Activated naive CD8-positive, alpha-beta T cell treated with anti-CD3 and anti-CD28 coated beads, Interleukin-2, amount 10 ng/mL, durations not matched to agents 7 days and 5 days (primary cell): ENCODE results near the gene COA6. TPM values are rescaled to one million over a fixed set of nuclear protein-coding genes. Genes with fewer than 3 reads are reported as not detected.

Source experiments
- ATAC-seq: fragments of 150-1000 bp; cut with Tn5 transposase; one replicate; pipeline ENCODE4 v1.10.0; 2021; ENCODE audit warnings: low read depth, moderate library complexity
- POLR2A ChIA-PET: fragments of 350-600 bp; sonication (Branson Sonifier 250); formaldehyde crosslinking; loops from one replicate; lab custom pipeline; 2021; ENCODE audit warnings: antibody characterized with exemption; lab: Charles Lee
- DNase-seq: peaks from one replicate; pipeline ENCODE4 v3.0.0; 2021
- H3K27ac Mint-ChIP-seq: one replicate; pipeline ENCODE4 v1.8.0; 2022; ENCODE audit warnings: mild to moderate bottlenecking, mixed read lengths
- H3K27me3 Mint-ChIP-seq: one replicate; pipeline ENCODE4 v1.8.0; 2022; ENCODE audit warnings: mild to moderate bottlenecking, moderate library complexity, mixed read lengths
- H3K36me3 Mint-ChIP-seq: one replicate; pipeline ENCODE4 v1.8.0; 2021; ENCODE audit warnings: mild to moderate bottlenecking, mixed read lengths
- H3K4me1 Mint-ChIP-seq: one replicate; pipeline ENCODE4 v1.8.0; 2021; ENCODE audit warnings: mixed read lengths
- H3K4me3 Mint-ChIP-seq: one replicate; pipeline ENCODE4 v1.8.0; 2022; ENCODE audit warnings: mild to moderate bottlenecking, moderate library complexity, mixed read lengths
- H3K9me3 Mint-ChIP-seq: one replicate; pipeline ENCODE4 v1.8.0; 2021; ENCODE audit warnings: mixed read lengths
- total RNA-seq, 2 experiments: library from RNA; stranded (reverse); gene quantifications; one replicate each; pipeline ENCODE4 v1.2.3, GENCODE V29; 2021

Gene COA6
- total RNA-seq, 2 experiments from 2014 or later, result 27.6 to 32.0 TPM

- DNase-seq (no peak), ATAC-seq (no peak)
- no peaks in the 10 kb centered on the region for H3K27me3 Mint-ChIP-seq
- H3K36me3 Mint-ChIP-seq, result peaks cover 13% of the 10 kb centered on the region
- H3K4me1 Mint-ChIP-seq, result peaks cover 20% of the 10 kb centered on the region
- peak overlapping the region; percentile 21 for H3K27ac Mint-ChIP-seq
- H3K4me3 Mint-ChIP-seq, result no peak overlapping the region
- POLR2A ChIA-PET, result interaction anchor here (1.0 to 1.6 kb wide), 3 partner anchors 10 to 73 kb away, joined by 3 read pairs; partner anchors contain the start of genes COA6 and TARBP1
- H3K9me3 Mint-ChIP-seq, result no peaks in the 10 kb centered on the region
Observed at GRCh38 chr1:234405676-234406075, 32.4 kb downstream of the COA6 start.

DNA sequence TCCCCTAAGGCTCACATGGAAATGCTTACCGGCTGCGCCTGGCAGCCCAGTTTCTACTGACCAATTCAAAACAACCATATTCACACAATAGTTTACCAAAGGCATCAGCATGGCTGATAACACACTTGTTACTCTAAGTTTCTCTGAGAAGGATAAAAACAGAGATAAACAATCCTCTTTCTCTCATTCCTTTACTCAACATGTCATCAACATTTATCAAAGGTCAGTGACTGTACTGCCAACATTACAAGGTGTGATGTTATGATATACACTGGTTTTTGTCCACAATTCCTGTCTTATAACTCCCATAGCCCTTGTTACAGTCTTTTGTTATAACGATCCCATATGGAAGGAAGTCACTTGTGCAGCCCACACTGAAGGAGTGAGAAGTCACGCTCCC lies 33.6 kb downstream of the COA6 start:
- ATAC-seq, result no peak
- H3K4me3 Mint-ChIP-seq, result no peak overlapping the region
- no peak overlapping the region for H3K27ac Mint-ChIP-seq
- H3K27me3 Mint-ChIP-seq, result no peaks in the 10 kb centered on the region
- H3K4me1 Mint-ChIP-seq, result peaks cover 10% of the 10 kb centered on the region
- POLR2A ChIA-PET, result interaction anchor here (1.6 kb wide), 1 partner anchor 33 kb away, joined by 3 read pairs; the partner anchor contains the start of gene COA6
- no peak for DNase-seq
- no peaks in the 10 kb centered on the region for H3K9me3 Mint-ChIP-seq
- H3K36me3 Mint-ChIP-seq, result peaks cover 13% of the 10 kb centered on the region

- POLR2A ChIA-PET, result no interaction called here
- peaks cover 13% of the 10 kb centered on the region for H3K36me3 Mint-ChIP-seq
- H3K9me3 Mint-ChIP-seq, result no peaks in the 10 kb centered on the region
- DNase-seq, result no peak
- H3K27me3 Mint-ChIP-seq, result no peaks in the 10 kb centered on the region
- H3K27ac Mint-ChIP-seq, result peak overlapping the region; percentile 9
- ATAC-seq, result no peak
- peaks cover 7% of the 10 kb centered on the region for H3K4me1 Mint-ChIP-seq
- no peak overlapping the region for H3K4me3 Mint-ChIP-seq
Observed at GRCh38 chr1:234408757-234409156, 35.5 kb downstream of the COA6 start.

GRCh38 chr1:234409328-234409727 lies 36.1 kb downstream of the COA6 start:
- no peaks in the 10 kb centered on the region for H3K9me3 Mint-ChIP-seq
- peak overlapping the region; percentile 17 for H3K4me3 Mint-ChIP-seq
- H3K36me3 Mint-ChIP-seq, result peaks cover 13% of the 10 kb centered on the region
- peak overlapping the region; percentile 37 for H3K27ac Mint-ChIP-seq
- ATAC-seq, result no peak
- peaks cover 7% of the 10 kb centered on the region for H3K4me1 Mint-ChIP-seq
- no peak for DNase-seq
- POLR2A ChIA-PET, result no interaction called here
- H3K27me3 Mint-ChIP-seq, result no peaks in the 10 kb centered on the region

DNA sequence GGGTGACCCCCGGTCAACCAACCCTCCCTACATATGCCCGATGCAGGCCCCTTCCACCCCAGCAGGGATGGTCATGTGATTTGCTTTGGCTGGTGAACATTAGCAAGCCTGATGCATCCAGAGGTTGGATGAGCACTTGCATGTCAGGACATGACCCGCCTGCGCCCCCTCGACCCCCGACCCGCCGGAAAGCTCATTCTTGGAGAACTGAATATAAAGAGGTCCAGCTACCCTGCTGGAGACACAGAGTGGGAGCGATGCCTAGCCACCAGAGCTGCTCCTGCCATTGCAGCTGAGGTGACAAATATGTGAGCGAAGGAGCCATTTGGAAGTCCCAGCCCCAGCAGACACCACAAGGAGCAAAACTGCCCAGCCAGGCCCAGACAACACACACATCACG lies 39.6 kb downstream of the COA6 start:
- H3K4me1 Mint-ChIP-seq, result peaks cover 7% of the 10 kb centered on the region
- H3K4me3 Mint-ChIP-seq, result no peak overlapping the region
- H3K27ac Mint-ChIP-seq, result peak overlapping the region; percentile 22
- DNase-seq (no peak), ATAC-seq (no peak)
- H3K27me3 Mint-ChIP-seq, result no peaks in the 10 kb centered on the region
- POLR2A ChIA-PET, result no interaction called here
- peaks cover 27% of the 10 kb centered on the region for H3K36me3 Mint-ChIP-seq
- no peaks in the 10 kb centered on the region for H3K9me3 Mint-ChIP-seq

DNA sequence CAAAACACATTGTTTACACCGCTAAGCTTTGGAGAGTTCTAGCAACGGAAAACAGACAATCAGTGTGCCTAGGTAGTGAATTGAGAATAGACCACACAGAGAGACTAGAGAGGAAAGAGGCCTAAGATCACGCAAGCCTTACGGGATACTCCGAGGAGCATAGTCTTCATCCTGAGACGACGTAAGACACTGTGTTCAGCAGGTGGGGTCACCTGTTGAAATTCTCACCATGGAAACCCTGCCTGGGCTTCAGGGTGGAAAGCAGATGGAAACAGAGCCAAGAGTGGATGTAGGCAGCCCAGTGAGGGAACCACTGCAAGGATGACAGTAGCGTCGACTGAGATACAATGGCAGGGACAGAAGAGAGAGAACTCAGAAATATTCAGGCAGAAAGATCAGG lies 40.2 kb downstream of the COA6 start:
- no peaks in the 10 kb centered on the region for H3K27me3 Mint-ChIP-seq
- H3K4me1 Mint-ChIP-seq, result peaks cover 7% of the 10 kb centered on the region
- peaks cover 27% of the 10 kb centered on the region for H3K36me3 Mint-ChIP-seq
- no peak overlapping the region for H3K4me3 Mint-ChIP-seq
- H3K27ac Mint-ChIP-seq, result no peak overlapping the region
- DNase-seq (no peak), ATAC-seq (no peak)
- POLR2A ChIA-PET, result no interaction called here
- no peaks in the 10 kb centered on the region for H3K9me3 Mint-ChIP-seq

DNA sequence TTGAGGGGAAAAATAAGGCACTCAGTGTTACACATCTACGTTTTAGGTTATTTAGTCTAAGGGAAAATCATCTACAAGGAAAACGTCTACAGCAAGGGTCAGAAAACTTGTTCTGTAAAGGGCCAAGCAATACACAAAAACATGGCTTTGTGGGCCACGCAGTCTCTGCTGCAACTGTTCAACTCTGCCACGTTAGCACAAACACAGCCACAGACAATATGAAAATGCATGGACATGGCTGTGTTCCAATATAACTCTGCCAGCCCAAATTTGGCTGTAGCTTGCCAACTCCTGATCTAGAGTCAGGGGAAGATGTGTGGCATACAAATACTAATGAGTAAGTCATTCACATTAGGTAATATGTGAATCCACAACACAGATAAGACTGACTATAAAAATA lies 40.7 kb downstream of the COA6 start:
- POLR2A ChIA-PET, result no interaction called here
- Mint-ChIP-seq H3K9me3 (no peaks in the 10 kb centered on the region), H3K27ac (no peak overlapping the region), H3K4me1 (peaks cover 5% of the 10 kb centered on the region), H3K4me3 (no peak overlapping the region), H3K36me3 (peaks cover 24% of the 10 kb centered on the region), H3K27me3 (no peaks in the 10 kb centered on the region)
- DNase-seq (no peak), ATAC-seq (no peak)

GRCh38 chr1:234427950-234428646 lies 54.8 kb downstream of the COA6 start:
- Mint-ChIP-seq H3K27ac (no peak overlapping the region), H3K4me1 (no peaks in the 10 kb centered on the region), H3K36me3 (peaks cover 30% of the 10 kb centered on the region), H3K27me3 (no peaks in the 10 kb centered on the region), H3K4me3 (no peak overlapping the region), H3K9me3 (no peaks in the 10 kb centered on the region)
- ATAC-seq (no peak), DNase-seq (no peak)
- POLR2A ChIA-PET, result no interaction called here

- no peaks in the 10 kb centered on the region for H3K9me3 Mint-ChIP-seq
- H3K4me3 Mint-ChIP-seq, result no peak overlapping the region
- H3K27ac Mint-ChIP-seq, result no peak overlapping the region
- POLR2A ChIA-PET, result no interaction called here
- no peak for ATAC-seq
- DNase-seq, result no peak
- H3K4me1 Mint-ChIP-seq, result no peaks in the 10 kb centered on the region
- H3K27me3 Mint-ChIP-seq, result no peaks in the 10 kb centered on the region
- peaks cover 24% of the 10 kb centered on the region for H3K36me3 Mint-ChIP-seq
Observed at GRCh38 chr1:234429434-234429806, 56.2 kb downstream of the COA6 start.

- DNase-seq (no peak), ATAC-seq (no peak)
- H3K27me3 Mint-ChIP-seq, result no peaks in the 10 kb centered on the region
- H3K4me3 Mint-ChIP-seq, result no peak overlapping the region
- no peak overlapping the region for H3K27ac Mint-ChIP-seq
- H3K4me1 Mint-ChIP-seq, result no peaks in the 10 kb centered on the region
- POLR2A ChIA-PET, result no interaction called here
- peaks cover 25% of the 10 kb centered on the region for H3K36me3 Mint-ChIP-seq
- no peaks in the 10 kb centered on the region for H3K9me3 Mint-ChIP-seq
Observed at GRCh38 chr1:234430691-234431090, 57.4 kb downstream of the COA6 start.

- Mint-ChIP-seq H3K27ac (no peak overlapping the region), H3K36me3 (peaks cover 26% of the 10 kb centered on the region)
- DNase-seq, result no peak
Observed at GRCh38 chr1:234431255-234431654, 58.0 kb downstream of the COA6 start.

GRCh38 chr1:234433563-234434285 lies 60.5 kb downstream of the COA6 start:
- H3K36me3 Mint-ChIP-seq, result peaks cover 33% of the 10 kb centered on the region
- H3K27ac Mint-ChIP-seq, result no peak overlapping the region
- H3K27me3 Mint-ChIP-seq, result no peaks in the 10 kb centered on the region
- POLR2A ChIA-PET, result no interaction called here
- no peak for DNase-seq
- H3K4me1 Mint-ChIP-seq, result no peaks in the 10 kb centered on the region
- H3K4me3 Mint-ChIP-seq, result no peak overlapping the region
- no peak for ATAC-seq
- H3K9me3 Mint-ChIP-seq, result no peaks in the 10 kb centered on the region

More at GRCh38 chr1:234431255-234431654, 58.0 kb downstream of the COA6 start:
- H3K27me3 Mint-ChIP-seq, result no peaks in the 10 kb centered on the region
- H3K9me3 Mint-ChIP-seq, result no peaks in the 10 kb centered on the region
- no peaks in the 10 kb centered on the region for H3K4me1 Mint-ChIP-seq
- no peak for ATAC-seq
- POLR2A ChIA-PET, result no interaction called here
- no peak overlapping the region for H3K4me3 Mint-ChIP-seq
